Activated T-cell treated with anti-CD3 and anti-CD28 coated beads, Interleukin-2, amount 50 U/mL, for 48 hours (primary cell): ENCODE measurements around the gene CAMTA1.

Experiments used
- DNase-seq, 2 experiments: peaks; one replicate each; pipeline ENCODE4 v3.0.0-alpha.2; 2020

Gene CAMTA1

GRCh38 chr1:7573481-7573880 is 788.2 kb downstream of the CAMTA1 start:
- DNase-seq = no peak

GRCh38 chr1:7574121-7575040 is 789.1 kb downstream of the CAMTA1 start:
- DNase-seq = no peak

GRCh38 chr1:7575041-7575400 is 789.8 kb downstream of the CAMTA1 start:
- DNase-seq = no peak

- no peak for DNase-seq
Measured at GRCh38 chr1:7576946-7577657, 791.8 kb downstream of the CAMTA1 start.

DNA sequence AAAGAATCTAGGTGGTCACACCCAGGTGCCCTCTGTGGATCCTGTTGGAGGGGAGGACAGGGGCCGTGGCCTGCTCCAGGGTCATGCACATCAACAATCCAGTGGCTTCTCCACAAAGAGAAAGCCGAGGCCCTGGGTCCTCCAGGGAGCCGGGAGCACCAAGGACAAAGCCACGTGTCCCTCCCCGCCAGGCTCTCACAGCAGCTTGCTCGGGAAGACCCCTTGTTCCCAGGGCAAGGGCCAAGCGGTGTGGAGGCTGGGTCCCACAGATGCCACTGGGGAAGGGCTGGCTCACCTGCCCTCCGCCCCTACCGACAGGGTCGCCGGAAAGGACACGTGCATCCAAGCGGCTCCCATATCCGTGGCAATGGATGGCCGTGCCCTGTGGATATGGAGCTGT is 793.0 kb downstream of the CAMTA1 start:
- DNase-seq = no peak

DNA sequence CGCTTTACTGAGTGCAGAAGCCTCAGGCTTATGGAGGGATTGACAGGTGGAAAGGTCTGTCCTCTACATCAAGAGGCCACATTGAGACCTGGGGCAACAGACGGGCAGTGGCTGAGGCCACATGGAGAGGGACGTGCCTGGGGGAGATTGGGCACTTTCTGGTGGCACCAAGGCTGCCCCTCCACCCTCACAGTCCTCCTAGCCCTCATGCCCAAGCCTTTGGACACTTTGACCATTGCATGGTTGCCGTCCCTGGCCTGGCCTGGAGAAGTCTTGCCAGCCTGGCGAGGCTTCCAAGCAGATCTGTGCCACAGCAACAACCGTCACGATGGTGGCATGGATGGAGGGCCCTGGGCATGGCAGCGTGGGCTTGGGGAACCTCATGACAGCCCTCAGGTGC is 793.8 kb downstream of the CAMTA1 start:
- no peak for DNase-seq

- DNase-seq = no peak
Measured at GRCh38 chr1:7579831-7580804, 794.9 kb downstream of the CAMTA1 start.

DNA sequence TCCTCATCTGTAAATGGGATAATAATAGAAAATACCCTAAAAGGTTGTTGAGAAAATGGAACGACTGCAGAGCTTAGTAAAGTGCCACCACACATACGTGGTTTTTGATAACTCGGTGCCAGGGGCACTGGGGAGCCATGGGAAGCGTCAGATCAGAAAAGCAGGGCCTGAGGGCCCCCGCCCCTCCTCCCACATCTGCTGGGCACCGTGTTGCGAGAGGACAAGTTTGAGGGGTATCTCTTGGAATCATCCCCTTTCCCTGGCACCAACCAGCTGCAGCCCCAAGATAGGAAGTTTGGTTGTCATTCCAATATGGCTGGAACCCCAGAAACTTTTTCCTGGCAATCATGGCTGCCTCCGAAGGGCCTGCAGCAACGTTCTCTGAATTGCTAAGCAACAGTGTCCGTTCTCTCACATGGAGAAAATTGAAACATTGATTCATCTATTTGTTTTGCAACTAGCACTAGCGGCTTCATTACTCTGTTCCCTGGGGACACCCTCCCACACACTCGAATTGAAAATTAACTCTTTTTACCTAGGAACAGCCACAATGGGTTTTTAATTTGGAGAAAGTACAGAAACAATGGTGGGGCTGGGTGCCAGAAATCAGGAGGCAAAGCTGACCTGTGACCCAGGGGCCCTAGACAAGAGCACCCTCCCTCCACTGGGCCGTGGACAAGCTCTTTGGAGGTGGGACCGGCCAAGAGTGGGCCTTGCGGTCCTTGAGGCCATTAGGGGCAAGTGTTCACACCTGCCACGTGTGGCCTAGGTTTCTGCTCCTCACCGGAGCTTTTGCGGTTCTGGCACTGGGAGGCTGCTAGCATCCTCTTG is 795.9 kb downstream of the CAMTA1 start:
- no peak for DNase-seq

DNA sequence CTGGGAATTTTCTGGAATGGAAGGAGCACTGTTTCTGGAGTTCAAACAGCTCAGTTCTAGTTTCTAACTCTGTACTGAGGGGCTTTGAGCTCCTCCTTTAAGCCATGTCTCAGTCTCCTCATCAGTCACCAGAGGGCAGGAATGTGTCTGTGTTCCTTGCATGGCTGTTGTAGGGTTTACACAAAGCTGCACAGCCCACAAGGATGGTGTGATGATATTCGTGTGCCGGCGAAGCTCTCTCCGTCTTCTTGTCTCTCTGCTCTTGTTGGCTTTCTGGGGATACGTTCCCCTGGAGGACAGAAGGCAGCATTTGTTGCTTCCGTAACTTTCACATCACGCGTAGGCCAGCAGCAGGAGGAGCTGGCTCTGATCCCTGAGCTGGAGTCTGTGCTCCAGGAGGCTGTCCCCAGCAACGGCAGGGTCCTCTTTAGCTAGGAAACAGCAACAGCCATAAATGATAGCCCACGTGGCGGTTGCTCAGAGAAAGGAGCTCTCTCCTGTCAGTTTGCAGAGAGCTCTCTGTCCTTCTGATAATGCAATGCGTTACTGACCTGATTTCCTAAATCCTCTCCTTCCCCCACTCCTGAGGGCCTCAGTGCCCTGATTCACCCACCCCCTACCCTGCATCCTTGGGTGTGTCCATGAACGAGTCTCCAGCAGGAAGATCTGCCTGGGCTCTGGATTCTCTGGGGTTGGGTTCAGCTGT is 796.7 kb downstream of the CAMTA1 start:
- DNase-seq = no peak

DNA sequence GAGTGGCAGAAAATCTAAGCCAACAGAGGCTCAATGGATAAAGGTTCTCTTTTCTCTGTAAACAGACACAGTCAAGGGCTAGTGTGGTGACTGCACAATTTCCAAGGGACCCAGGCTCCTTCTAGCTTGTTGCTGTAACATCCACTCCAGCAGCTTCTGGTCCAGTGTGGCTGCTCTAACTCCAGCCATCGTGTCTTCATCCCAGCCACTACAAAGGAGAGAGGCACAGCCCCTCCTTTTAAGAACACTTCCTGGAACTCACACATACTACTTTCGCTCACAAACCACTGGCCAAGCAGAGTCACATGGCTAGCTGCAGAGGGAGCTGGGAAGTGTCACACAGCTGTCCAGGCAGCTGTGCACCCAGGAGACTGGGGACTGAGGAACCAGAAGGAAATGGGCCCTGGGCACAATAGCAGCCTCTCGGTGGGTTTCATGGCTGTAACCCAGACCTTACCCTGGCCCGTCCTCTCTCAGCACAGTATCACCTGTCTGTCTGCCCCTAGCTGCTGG is 797.3 kb downstream of the CAMTA1 start:
- DNase-seq = no peak

DNA sequence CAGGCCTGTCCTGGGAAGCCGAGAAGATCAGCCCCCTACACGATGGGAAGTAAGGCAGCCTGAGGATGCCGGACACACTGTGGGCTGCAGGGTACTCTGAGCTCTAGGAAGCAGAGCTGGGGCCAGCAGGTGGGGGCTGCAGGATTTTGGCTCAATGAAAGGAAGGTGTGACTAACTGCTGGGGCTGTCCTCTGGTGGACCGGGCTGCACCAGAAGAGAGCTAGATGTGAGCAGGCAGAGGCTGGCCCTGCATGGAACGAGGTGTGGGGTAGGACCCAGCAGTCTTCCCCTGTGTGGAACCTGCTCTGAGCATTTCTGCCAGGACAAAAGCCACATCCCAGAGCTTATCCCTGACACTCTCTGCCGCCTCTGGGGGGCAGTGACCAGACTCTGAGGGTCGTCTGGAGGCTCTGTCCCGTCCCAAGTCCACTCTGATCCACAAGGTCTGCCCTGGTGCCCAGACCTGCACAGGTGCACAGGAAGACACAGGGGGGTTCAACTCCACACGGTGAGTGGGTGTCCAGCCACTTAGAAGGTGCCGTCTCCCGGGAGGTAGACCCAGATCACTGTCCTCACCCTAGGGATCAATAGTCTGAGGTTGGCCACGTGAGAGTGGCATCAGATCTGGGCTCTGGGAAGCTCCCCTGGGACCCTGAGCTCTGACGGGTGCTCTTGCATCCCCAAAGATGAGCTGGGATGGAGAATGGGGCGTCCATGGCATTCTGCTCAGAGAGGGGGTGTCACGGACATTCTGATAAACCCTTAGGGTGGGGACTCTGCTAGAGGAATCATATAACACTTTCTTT is 798.2 kb downstream of the CAMTA1 start:
- no peak for DNase-seq

DNA sequence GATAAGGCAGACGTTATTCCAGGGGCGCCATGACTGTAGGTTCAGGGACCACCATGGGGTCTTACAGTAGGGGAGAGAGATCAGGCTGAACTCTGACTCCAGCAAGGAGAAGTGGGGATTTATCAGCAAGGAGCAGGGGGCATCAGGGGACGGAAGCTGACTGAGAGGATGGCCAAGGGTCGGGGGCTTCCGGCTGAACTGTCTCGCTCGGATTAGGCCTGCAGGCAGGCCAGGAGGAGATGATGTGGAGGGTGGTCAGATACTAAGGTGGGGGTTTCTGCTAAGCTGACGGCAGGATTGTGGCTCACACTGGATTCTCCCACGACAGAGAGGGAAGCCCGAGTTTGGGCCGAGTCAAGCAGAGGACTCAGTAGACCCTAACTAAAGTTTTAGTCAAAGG is 798.9 kb downstream of the CAMTA1 start:
- no peak for DNase-seq

GRCh38 chr1:7584643-7585042 is 799.4 kb downstream of the CAMTA1 start:
- no peak for DNase-seq

DNA sequence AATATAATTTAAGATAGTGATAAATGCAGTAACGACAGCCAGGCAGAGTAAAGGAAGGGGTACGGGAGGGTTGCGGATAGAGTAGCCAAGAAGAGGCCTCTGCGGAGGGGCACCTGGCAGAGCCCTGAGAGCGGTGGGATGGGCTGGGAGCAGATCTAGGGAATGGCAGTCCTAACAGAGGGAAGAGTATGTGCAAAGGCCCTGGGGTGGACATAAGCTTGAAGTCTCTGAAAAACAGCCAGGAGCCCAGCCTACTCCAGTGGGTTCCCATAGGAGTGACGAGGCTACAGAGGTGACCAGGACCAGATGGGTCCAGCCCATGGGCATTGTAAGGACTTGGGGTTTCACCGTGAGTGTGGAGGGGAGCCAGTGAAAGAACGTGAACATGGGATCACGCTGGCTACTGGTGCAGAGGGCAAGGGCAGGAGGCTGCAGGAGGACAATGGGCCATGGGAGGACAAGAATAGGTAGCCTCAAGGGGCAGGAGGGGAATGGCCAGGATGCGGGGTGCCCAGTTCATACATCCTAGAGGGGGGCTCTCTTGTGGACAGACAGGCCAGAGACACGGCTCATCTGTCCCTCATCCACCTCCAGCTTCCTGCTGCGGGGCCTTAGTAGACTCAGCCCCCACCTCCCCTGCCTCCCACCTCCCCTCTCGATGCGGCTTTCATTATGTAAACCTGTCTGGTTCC is 800.1 kb downstream of the CAMTA1 start:
- DNase-seq = no peak

DNA sequence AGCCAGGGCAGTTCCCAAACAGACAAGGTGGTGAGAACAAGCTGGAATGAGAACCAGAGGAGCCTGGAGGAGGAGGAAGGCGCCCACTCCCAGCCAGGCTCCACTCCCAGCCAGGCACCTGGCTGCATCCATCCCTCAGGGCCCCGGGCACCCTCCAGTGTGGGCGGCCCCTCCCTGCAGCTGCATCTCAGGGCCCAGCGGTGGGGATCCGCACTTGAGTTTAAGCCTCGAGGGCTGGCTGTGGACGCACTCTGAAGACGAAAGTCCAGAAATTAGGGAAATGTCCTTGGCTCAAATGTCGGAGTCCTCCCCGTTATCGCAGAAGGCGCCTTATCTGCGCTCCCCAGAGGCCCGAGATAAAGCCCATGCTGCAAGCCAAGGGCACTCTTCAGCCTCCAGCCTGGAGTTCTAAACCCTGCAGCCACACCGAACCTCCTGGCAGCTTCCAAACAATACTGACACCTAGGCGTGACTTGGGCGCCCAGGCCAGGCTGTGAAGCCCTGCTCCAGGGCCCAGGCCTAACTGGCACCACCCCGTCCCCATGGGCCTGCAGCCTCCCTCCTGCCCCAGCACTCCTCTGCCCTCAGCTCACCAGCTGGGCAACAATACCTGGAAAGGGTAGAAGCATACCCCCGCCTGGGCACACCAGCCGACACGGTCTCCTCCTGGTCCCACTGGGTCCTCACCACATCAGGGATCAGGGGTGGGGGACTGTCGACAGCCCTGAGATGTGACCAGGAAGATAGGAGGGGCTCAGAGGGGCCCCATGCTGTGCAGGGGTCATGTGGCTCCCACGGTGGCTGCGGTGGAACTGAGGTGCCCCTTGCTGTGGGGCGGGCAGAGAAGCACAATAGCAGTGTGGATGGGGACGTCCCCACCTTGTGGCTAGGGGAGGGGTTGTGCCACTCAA is 801.0 kb downstream of the CAMTA1 start:
- no peak for DNase-seq

- DNase-seq = no peak
Measured at GRCh38 chr1:7587108-7587772, 802.0 kb downstream of the CAMTA1 start.

GRCh38 chr1:7587773-7588456 is 802.7 kb downstream of the CAMTA1 start:
- no peak for DNase-seq
